ENCODE data around the gene TMEM92. TPM values are rescaled to one million over a fixed set of nuclear protein-coding genes. Genes with fewer than 3 reads are reported as not detected.

TMEM92 gene
- total RNA-seq, 1 donor from 2014 or later: not detected

Other genes with a start within 250 kb of the TMEM92 start
- gene ITGA3, start 218.4 kb upstream of the TMEM92 start, total RNA-seq: 7.7 and 9.8 TPM in 2 replicates
- 15.9 and 16.2 TPM in 2 replicates for gene PDK2, start 179.1 kb upstream of the TMEM92 start, total RNA-seq
- 4.7 and 4.9 TPM in 2 replicates for gene SAMD14, start 144.3 kb upstream of the TMEM92 start, total RNA-seq
- 300 and 313 TPM in 2 replicates for gene PPP1R9B, start 123.8 kb upstream of the TMEM92 start, total RNA-seq
- gene SGCA, start 108.5 kb upstream of the TMEM92 start, total RNA-seq: 1.7 and 2.2 TPM in 2 replicates
- 8.8 and 9.2 TPM in 2 replicates for gene COL1A1, start 72.8 kb upstream of the TMEM92 start, total RNA-seq
- gene XYLT2, start 71.7 kb downstream of the TMEM92 start, total RNA-seq: 20.3 and 21.4 TPM in 2 replicates
- 45.0 and 49.2 TPM in 2 replicates for gene MRPL27, start 98.7 kb downstream of the TMEM92 start, total RNA-seq
- 3.1 and 3.6 TPM in 2 replicates for gene EME1, start 98.8 kb downstream of the TMEM92 start, total RNA-seq
- 41.8 and 42.0 TPM in 2 replicates for gene LRRC59, start 123.1 kb downstream of the TMEM92 start, total RNA-seq
- gene ACSF2, start 151.8 kb downstream of the TMEM92 start, total RNA-seq: 16.4 and 17.9 TPM in 2 replicates
- gene CHAD, start 194.4 kb downstream of the TMEM92 start, total RNA-seq: 0.34 and 0.42 TPM in 2 replicates
- gene RSAD1, start 204.4 kb downstream of the TMEM92 start, total RNA-seq: 36.2 and 42.2 TPM in 2 replicates
- gene MYCBPAP, start 234.0 kb downstream of the TMEM92 start, total RNA-seq: 2.1 and 2.3 TPM in 2 replicates

Measured in activated B cell treated with CpG ODN at 0.5 μM for 24 hours (primary cell).